NCI-H2196 (cell line): ENCODE results near the gene DPYSL4.
A peak's percentile ranks its signal among the peaks of the same experiment; 100 is the strongest.

Experiments
- DNase-seq: peaks from one replicate; lab custom pipeline; 2025; ENCODE audit not compliant: unreplicated experiment; lab: John Stamatoyannopoulos, UW

DPYSL4 gene

GRCh38 chr10:132186488-132187429 lies at the start of gene DPYSL4:
DPYSL4 (plus strand) TSS chr10:132186948; CDS start chr10:132187064, 116 bp downstream.
- DNase-seq = peak; percentile 11

GRCh38 chr10:132137111-132138072 lies 49.4 kb upstream of the DPYSL4 start:
- no peak for DNase-seq

- DNase-seq = no peak
Observed at GRCh38 chr10:132138133-132138532, 48.6 kb upstream of the DPYSL4 start.

- DNase-seq = no peak
Observed at GRCh38 chr10:132138596-132138995, 48.2 kb upstream of the DPYSL4 start.

GRCh38 chr10:132139526-132139925 lies 47.2 kb upstream of the DPYSL4 start:
- DNase-seq = no peak

GRCh38 chr10:132140167-132140925 lies 46.4 kb upstream of the DPYSL4 start:
- no peak for DNase-seq

GRCh38 chr10:132141076-132141475 lies 45.7 kb upstream of the DPYSL4 start:
- no peak for DNase-seq

GRCh38 chr10:132141526-132142395 lies 45.0 kb upstream of the DPYSL4 start:
- no peak for DNase-seq

GRCh38 chr10:132142396-132143161 lies 44.2 kb upstream of the DPYSL4 start:
- peak; percentile 26 for DNase-seq

- DNase-seq = no peak
Observed at GRCh38 chr10:132143162-132143561, 43.6 kb upstream of the DPYSL4 start.

- DNase-seq = no peak
Observed at GRCh38 chr10:132144086-132144485, 42.7 kb upstream of the DPYSL4 start.

GRCh38 chr10:132145002-132145401 lies 41.7 kb upstream of the DPYSL4 start:
- no peak for DNase-seq

- DNase-seq = no peak
Observed at GRCh38 chr10:132145521-132146185, 41.1 kb upstream of the DPYSL4 start.

GRCh38 chr10:132146271-132146671 lies 40.5 kb upstream of the DPYSL4 start:
- DNase-seq = no peak

GRCh38 chr10:132146941-132147915 lies 39.5 kb upstream of the DPYSL4 start:
- no peak for DNase-seq

GRCh38 chr10:132148261-132149251 lies 38.2 kb upstream of the DPYSL4 start:
- DNase-seq = no peak
